Smooth muscle cell (in vitro differentiated cells): Measurements from ENCODE around the gene UGT3A1. TPM values are rescaled to one million over a fixed set of nuclear protein-coding genes. Genes with fewer than 3 reads are reported as not detected.

Experiments
- DNase-seq: peaks from one replicate; lab custom pipeline; 2025; ENCODE audit not compliant: unreplicated experiment; lab: John Stamatoyannopoulos, UW
- H2AFZ ChIP-seq: fragments of 200-600 bp; sonication (generic); 2 replicates; pipeline ENCODE4 v1.6.0; 2016; ENCODE audit warnings: antibody characterized with exemption, low read depth, mild to moderate bottlenecking
- H3F3A ChIP-seq: fragments of 200-600 bp; sonication (generic); 2 replicates; pipeline ENCODE4 v1.6.0; 2017; ENCODE audit warnings: antibody characterized with exemption, low read depth
- H3K27ac ChIP-seq: fragments of 200-600 bp; sonication (generic); 2 replicates; pipeline ENCODE4 v1.5.1; 2016; ENCODE audit warnings: low read depth, mild to moderate bottlenecking
- H3K27me3 ChIP-seq: fragments of 200-600 bp; sonication (generic); 2 replicates; pipeline ENCODE4 v1.6.1; 2016; ENCODE audit warnings: low read depth, mild to moderate bottlenecking
- H3K36me3 ChIP-seq: fragments of 200-600 bp; sonication (generic); 2 replicates; pipeline ENCODE4 v1.5.1; 2016; ENCODE audit warnings: low read depth
- H3K4me1 ChIP-seq: fragments of 200-600 bp; sonication (generic); 2 replicates; pipeline ENCODE4 v1.5.1; 2016; ENCODE audit warnings: low read depth
- H3K4me2 ChIP-seq: fragments of 200-600 bp; sonication (generic); 2 replicates; pipeline ENCODE4 v1.6.0; 2016; ENCODE audit warnings: mild to moderate bottlenecking
- H3K4me3 ChIP-seq: fragments of 200-600 bp; sonication (generic); 2 replicates; pipeline ENCODE4 v1.5.1; 2016; ENCODE audit warnings: mild to moderate bottlenecking
- H3K79me2 ChIP-seq: fragments of 200-600 bp; sonication (generic); 2 replicates; pipeline ENCODE4 v1.6.0; 2016; ENCODE audit warnings: low read depth, mild to moderate bottlenecking
- H3K9ac ChIP-seq: fragments of 200-600 bp; sonication (generic); 2 replicates; pipeline ENCODE4 v1.6.0; 2016; ENCODE audit warnings: low read depth
- H3K9me3 ChIP-seq: fragments of 200-600 bp; sonication (generic); replicated peaks from 2 replicates; pipeline ENCODE4 v1.5.1; 2016; ENCODE audit warnings: low read depth
- H4K20me1 ChIP-seq: fragments of 200-600 bp; sonication (generic); 2 replicates; pipeline ENCODE4 v1.6.0; 2016; ENCODE audit warnings: low read depth
- WGBS: methylation state at CpG from one replicate; pipeline ENCODE4 v1.1.7; 2016; ENCODE audit warnings: low lambda C conversion rate; 5-methylcytosine and 5-hydroxymethylcytosine counted together
- polyA plus RNA-seq: library from polyadenylated mRNA; unstranded; fragments of >200 nt; fragmentation: Nextera tagmentation; extraction: Ambion mirVana; gene quantifications from 2 replicates; pipeline ENCODE4 v1.2.1, GENCODE V29; 2016
- total RNA-seq: library from RNA; depleted of rRNA; stranded (reverse); fragments of >200 nt; gene quantifications from 2 replicates; pipeline ENCODE4 v1.2.3, GENCODE V29; 2014
- TF ChIP-seq, protein P1 (sequence below): fragments of 200-600 bp; sonication (generic); IDR thresholded peaks from 2 replicates; pipeline ENCODE4 v1.5.1; 2017; ENCODE audit warnings: borderline replicate concordance, mild to moderate bottlenecking, antibody characterized with exemption; ENCODE audit not compliant: insufficient read depth, poor library complexity, severe bottlenecking

Gene UGT3A1
- total and polyA plus RNA-seq, 2 experiments from 2014 or later = not detected

DNA sequence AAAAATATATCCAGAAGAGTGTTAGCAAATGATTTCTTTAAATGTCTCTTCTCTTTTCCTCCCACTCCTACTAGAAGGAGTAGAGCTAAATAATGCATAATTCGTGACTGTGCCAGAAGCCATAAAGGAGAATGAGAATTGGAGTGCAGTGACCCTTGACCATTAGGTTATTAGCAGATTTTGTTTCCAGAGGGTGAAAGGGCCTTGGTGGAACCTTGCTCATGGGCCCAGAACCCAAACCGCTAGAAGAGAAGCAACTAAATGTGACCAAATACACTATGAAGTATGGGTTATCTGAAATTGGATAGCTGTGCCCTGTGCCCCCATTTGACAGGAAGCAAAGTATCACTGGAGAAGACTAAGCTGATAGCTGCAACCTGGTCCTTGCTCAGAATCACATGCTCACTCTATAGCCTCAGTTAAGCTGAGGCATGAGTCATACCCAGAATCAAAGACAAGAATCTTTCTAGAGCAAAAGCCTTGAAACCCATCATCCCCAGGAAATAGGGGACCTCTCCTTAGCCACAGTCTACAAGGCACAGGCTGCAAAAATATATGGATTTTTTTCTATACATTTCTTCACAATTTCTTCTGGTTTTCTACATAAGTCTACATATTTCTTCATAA is 89.0 kb downstream of the UGT3A1 start:
- Histone ChIP-seq H3K9me3 (no peaks in the 10 kb centered on the region), H3K4me1 (no peaks in the 10 kb centered on the region), H3F3A (no peaks in the 10 kb centered on the region), H3K4me3 (no peak overlapping the region), H3K36me3 (no peaks in the 10 kb centered on the region), H3K27me3 (no peaks in the 10 kb centered on the region), H3K4me2 (no peak overlapping the region), H4K20me1 (no peaks in the 10 kb centered on the region), H3K9ac (no peak overlapping the region), H2AFZ (no peak overlapping the region), H3K27ac (no peak overlapping the region), H3K79me2 (no peaks in the 10 kb centered on the region)
- DNase-seq = no peak
- WGBS = 80% methylated on average over 2 of the region's 2 CpGs
- TF ChIP-seq, protein P1, sequence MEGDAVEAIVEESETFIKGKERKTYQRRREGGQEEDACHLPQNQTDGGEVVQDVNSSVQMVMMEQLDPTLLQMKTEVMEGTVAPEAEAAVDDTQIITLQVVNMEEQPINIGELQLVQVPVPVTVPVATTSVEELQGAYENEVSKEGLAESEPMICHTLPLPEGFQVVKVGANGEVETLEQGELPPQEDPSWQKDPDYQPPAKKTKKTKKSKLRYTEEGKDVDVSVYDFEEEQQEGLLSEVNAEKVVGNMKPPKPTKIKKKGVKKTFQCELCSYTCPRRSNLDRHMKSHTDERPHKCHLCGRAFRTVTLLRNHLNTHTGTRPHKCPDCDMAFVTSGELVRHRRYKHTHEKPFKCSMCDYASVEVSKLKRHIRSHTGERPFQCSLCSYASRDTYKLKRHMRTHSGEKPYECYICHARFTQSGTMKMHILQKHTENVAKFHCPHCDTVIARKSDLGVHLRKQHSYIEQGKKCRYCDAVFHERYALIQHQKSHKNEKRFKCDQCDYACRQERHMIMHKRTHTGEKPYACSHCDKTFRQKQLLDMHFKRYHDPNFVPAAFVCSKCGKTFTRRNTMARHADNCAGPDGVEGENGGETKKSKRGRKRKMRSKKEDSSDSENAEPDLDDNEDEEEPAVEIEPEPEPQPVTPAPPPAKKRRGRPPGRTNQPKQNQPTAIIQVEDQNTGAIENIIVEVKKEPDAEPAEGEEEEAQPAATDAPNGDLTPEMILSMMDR = no peak

Other genes with a start within 250 kb of the UGT3A1 start
- 15.9 and 16.6 TPM in 2 replicates for gene IL7R, start 134.5 kb downstream of the UGT3A1 start, total RNA-seq
- gene IL7R, start 134.5 kb downstream of the UGT3A1 start, polyA plus RNA-seq = 4.4 and 11.5 TPM in 2 replicates
- gene CAPSL, start 52.8 kb downstream of the UGT3A1 start, total RNA-seq = 0.13 and 0.31 TPM in 2 replicates
- gene CAPSL, start 52.8 kb downstream of the UGT3A1 start, polyA plus RNA-seq = not detected in 2 replicates
- gene UGT3A2, start 75.5 kb upstream of the UGT3A1 start, total RNA-seq = 0.67 TPM in 1 of 2 replicates, not detected in the other
- 0.54 TPM in 1 of 2 replicates, not detected in the other for gene UGT3A2, start 75.5 kb upstream of the UGT3A1 start, polyA plus RNA-seq
- 16.4 and 18.5 TPM in 2 replicates for gene LMBRD2, start 160.5 kb upstream of the UGT3A1 start, total RNA-seq
- 2.5 and 5.0 TPM in 2 replicates for gene LMBRD2, start 160.5 kb upstream of the UGT3A1 start, polyA plus RNA-seq
- gene SKP2, start 160.7 kb upstream of the UGT3A1 start, total RNA-seq = 53.8 and 61.8 TPM in 2 replicates
- 38.8 and 42.8 TPM in 2 replicates for gene SKP2, start 160.7 kb upstream of the UGT3A1 start, polyA plus RNA-seq